ENCODE data around the gene TLR4. TPM values are rescaled to one million over a fixed set of nuclear protein-coding genes. Genes with fewer than 3 reads are reported as not detected.

The TLR4 gene
- total RNA-seq, 1 donor from 2014 or later: 14.2 TPM

DNA sequence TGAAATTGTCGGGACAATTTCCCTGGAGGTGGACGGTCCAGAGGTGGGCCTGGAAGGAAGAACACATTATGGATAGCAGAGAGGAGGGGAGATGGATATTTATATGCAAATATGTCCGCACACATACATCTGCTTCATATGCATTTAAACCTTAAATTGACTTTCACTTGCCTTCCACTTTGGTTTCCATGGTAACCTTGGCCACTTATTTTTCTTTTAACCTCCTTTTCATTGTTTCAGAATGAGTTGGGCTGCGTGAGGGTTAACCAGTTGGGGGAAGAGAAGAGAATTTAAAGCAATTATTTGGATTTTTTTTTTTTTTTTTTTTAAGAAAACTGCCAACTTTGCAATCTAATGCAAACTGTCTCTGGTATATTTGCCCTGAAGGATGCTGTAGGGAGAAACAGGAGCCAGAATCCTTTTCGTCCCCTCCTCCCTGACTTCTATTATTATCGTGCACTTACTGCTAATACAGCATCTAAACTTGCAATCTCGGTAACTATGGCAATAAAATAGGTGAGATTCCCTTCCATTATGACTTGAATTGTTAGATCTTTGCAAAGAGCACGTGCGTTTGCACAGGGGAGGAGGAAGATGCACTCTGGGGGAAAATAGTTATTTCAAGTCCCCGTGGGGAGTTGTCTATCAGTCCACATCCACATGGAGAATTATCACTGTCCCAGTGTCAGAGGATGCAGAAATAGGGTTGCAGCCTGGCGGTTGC is 35.6 kb downstream of the TLR4 start:
- Histone ChIP-seq H3K36me3 (no peaks in the 10 kb centered on the region), H3K4me1 (peaks cover 10% of the 10 kb centered on the region), H3K4me3 (no peak overlapping the region), H3K9me3 (replicated peaks) (no peaks in the 10 kb centered on the region), H3K27me3 (ENCODE audit: low read depth) (peaks cover 14% of the 10 kb centered on the region), H3K27ac (replicated peaks) (no peak overlapping the region)
- TF ChIP-seq, protein P1, sequence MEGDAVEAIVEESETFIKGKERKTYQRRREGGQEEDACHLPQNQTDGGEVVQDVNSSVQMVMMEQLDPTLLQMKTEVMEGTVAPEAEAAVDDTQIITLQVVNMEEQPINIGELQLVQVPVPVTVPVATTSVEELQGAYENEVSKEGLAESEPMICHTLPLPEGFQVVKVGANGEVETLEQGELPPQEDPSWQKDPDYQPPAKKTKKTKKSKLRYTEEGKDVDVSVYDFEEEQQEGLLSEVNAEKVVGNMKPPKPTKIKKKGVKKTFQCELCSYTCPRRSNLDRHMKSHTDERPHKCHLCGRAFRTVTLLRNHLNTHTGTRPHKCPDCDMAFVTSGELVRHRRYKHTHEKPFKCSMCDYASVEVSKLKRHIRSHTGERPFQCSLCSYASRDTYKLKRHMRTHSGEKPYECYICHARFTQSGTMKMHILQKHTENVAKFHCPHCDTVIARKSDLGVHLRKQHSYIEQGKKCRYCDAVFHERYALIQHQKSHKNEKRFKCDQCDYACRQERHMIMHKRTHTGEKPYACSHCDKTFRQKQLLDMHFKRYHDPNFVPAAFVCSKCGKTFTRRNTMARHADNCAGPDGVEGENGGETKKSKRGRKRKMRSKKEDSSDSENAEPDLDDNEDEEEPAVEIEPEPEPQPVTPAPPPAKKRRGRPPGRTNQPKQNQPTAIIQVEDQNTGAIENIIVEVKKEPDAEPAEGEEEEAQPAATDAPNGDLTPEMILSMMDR (IDR thresholded peaks at IDR 0.05; ENCODE audit: borderline replicate concordance): no peak
- intact Hi-C loops (cut with micrococcal nuclease): no loop called here
- DNase-seq: no peak

DNA sequence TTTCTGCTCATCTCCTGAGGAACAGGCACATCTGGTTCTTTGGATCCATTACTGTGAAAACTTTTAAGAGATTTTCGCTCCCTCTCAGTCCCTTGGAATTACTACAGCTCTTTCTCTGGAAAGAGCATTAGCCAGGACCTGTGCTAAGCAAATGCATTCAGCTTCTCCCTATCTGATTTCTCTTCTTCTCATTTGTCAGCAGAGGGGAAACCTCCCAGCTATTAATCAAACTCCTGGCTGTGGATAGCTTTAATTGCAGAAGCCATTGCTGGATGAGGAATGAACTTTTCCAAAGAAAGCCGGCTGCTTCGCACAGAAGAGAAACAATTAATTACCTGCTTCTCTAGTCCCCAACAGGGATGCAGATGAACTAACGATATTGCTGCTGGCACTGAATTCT is 37.9 kb downstream of the TLR4 start:
- DNase-seq: no peak
- Histone ChIP-seq H3K36me3 (no peaks in the 10 kb centered on the region), H3K27ac (replicated peaks) (no peak overlapping the region), H3K27me3 (ENCODE audit: low read depth) (peaks cover 33% of the 10 kb centered on the region), H3K9me3 (replicated peaks) (no peaks in the 10 kb centered on the region), H3K4me1 (peaks cover 21% of the 10 kb centered on the region), H3K4me3 (no peak overlapping the region)
- intact Hi-C loops (cut with micrococcal nuclease): no loop called here
- TF ChIP-seq, protein P1 (IDR thresholded peaks at IDR 0.05; ENCODE audit: borderline replicate concordance): no peak

DNA sequence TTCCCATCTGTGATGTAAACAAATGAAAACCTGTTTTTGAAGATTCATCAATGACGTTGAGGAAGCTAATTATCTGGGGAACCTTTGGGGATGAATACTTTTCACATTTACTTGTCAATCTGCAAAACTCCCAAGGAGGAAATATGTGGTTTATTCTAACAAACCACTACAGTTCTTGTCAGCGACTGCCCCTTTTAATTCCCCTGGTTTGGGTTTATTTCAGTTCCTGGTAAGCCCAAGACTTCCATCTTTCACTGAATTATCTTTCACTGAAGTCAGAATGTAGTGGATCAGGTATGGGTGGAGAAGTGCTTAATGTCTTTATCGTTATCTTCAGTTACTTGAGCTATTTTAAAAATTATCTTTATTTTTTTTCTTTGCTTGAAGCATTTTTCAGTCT is 40.2 kb downstream of the TLR4 start:
- no peaks in the 10 kb centered on the region for H3K36me3 ChIP-seq
- no peak overlapping the region for H3K27ac ChIP-seq (replicated peaks)
- peaks cover 33% of the 10 kb centered on the region for H3K27me3 ChIP-seq (ENCODE audit: low read depth)
- peaks cover 25% of the 10 kb centered on the region for H3K4me1 ChIP-seq
- H3K4me3 ChIP-seq: peak overlapping the region; percentile 67
- intact Hi-C loops (cut with micrococcal nuclease): no loop called here
- H3K9me3 ChIP-seq (replicated peaks): no peaks in the 10 kb centered on the region
- TF ChIP-seq, protein P1 (IDR thresholded peaks at IDR 0.05; ENCODE audit: borderline replicate concordance): no peak
- no peak for DNase-seq

DNA sequence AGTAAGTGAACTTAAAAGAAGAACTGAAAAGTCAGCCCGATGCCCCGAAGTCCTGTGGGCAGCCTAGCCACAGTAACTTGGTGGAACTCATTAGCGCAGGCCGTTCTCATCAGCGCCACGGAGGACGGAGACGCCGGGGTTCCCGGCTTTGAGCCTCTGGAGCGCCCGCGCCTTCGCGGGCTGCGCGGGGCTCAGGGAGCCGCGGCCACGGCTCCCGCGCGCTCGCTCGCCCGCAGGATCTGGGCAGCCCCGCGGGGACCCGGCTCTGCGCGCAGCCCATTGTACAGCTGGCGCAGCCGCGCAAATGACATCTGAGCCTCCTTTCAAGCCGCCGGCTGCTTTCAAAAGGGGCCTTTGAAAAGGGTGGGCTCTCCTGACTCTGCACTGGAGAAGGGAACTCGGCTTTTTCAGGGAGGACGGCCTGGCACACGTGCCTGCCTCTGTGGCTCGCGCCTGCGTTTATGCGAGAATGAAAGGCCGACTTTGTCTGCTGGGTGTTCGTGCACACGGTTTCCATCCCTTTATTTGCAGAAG is 40.7 kb downstream of the TLR4 start:
- H3K9me3 ChIP-seq (replicated peaks): no peaks in the 10 kb centered on the region
- H3K36me3 ChIP-seq: no peaks in the 10 kb centered on the region
- intact Hi-C loops (cut with micrococcal nuclease): no loop called here
- peak overlapping the region; percentile 39 for H3K27ac ChIP-seq (replicated peaks)
- H3K27me3 ChIP-seq (ENCODE audit: low read depth): peaks cover 33% of the 10 kb centered on the region
- peak overlapping the region; percentile 67 for H3K4me3 ChIP-seq
- peak; percentile 18 for DNase-seq
- peaks cover 25% of the 10 kb centered on the region for H3K4me1 ChIP-seq
- TF ChIP-seq, protein P1 (IDR thresholded peaks at IDR 0.05; ENCODE audit: borderline replicate concordance): no peak

DNA sequence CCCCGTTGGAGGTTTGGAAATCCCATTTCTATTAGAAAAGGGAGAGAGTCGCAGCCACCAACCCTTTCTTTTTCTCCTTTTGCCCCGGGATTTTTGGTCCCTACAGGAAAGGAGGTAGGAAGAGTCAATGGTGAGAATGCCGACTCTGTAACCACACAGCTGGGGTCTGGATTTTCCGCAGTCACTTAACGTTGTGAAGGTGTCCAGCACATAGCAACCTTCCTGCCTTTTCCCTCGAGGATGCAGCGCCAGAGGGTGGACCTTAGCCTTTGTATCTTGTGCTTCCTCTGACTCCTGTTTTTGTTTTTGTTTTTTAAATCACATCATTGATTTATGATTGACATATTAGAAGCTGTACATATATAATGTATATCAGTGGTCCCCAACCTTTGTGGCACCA is 41.4 kb downstream of the TLR4 start:
- Histone ChIP-seq H3K4me1 (peaks cover 25% of the 10 kb centered on the region), H3K36me3 (no peaks in the 10 kb centered on the region), H3K4me3 (peak overlapping the region; percentile 67), H3K27me3 (ENCODE audit: low read depth) (peaks cover 33% of the 10 kb centered on the region), H3K9me3 (replicated peaks) (no peaks in the 10 kb centered on the region), H3K27ac (replicated peaks) (no peak overlapping the region)
- intact Hi-C loops (cut with micrococcal nuclease): no loop called here
- DNase-seq: no peak
- TF ChIP-seq, protein P1 (IDR thresholded peaks at IDR 0.05; ENCODE audit: borderline replicate concordance): no peak

Data from left ventricle myocardium inferior (tissue), 1 donor.